SK-N-SH treated with all-trans-retinoic acid at 6 μM for 48 hours (cell line): ENCODE data around the gene TMEM63A.

Experiments used
- CSDC2 ChIP-seq: fragments of 250-450 bp; sonication (Bioruptor Pico); IDR thresholded peaks from 2 replicates; pipeline ENCODE4 v1.5.0; 2020; ENCODE audit warnings: mild to moderate bottlenecking, moderate library complexity
- ZFP3 ChIP-seq: fragments of 250-450 bp; sonication (Bioruptor Pico); IDR thresholded peaks from 2 replicates; pipeline ENCODE4 v1.5.0; 2020; ENCODE audit warnings: mild to moderate bottlenecking, moderate library complexity

DNA sequence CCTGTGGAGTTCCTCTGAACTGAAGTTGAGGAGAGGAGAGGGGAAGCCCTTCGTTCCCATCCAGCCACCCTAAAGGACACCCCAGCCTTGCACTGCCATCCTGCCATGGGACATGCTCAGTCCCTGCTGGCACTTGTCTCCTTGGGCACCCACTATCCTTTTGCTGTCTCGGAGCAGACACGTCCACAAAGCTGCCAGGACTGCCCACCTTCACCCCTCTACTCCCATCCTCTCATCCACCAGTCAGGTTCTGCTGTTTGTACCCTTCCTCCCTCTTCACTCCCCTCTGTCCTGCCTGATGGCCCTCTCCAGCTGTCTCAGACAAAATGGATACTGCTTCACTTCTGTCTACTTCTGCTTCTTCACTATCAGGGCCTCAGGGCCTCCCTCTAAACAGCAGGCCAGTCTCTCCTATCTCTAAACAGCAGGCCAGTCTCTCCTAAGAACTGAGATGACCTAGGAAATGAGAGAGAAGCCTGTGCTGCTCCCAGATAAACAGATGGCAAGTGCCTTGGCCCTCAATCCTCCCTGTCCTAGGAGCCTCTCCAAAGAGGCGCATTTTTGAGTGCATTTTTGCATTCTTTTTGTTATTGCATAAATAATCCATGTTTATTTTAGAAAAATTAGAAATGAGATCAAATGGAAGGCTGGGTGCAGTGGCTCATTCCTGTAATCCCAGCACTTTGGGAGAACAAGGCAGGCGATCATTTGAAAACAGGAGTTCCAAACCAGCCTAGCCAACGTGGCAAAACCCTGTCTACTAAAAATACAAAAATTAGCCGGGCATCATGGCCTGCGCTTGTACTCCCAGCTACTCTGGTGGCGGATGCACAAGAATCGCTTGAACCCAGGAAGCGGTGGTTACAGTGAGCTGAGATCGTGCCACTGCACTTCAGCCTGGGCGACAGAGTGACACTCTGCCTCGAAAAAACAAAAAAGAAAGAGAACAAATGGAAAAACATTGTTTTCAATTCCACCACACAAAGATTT is 46.3 kb upstream of the TMEM63A start:
- TF ChIP-seq ZFP3 (CRISPR knock-in tag) (no peak), CSDC2 (no peak)
